GM12801 (cell line): Measurements from ENCODE around the gene TMEM208.

ENCODE experiments used
- TF ChIP-seq, protein P1 (sequence below): IDR thresholded peaks from one replicate; pipeline ENCODE4 v1.5.1; 2011; ENCODE audit warnings: control low read depth; ENCODE audit not compliant: insufficient read length; ENCODE audit errors: extremely low read depth

The TMEM208 gene

DNA sequence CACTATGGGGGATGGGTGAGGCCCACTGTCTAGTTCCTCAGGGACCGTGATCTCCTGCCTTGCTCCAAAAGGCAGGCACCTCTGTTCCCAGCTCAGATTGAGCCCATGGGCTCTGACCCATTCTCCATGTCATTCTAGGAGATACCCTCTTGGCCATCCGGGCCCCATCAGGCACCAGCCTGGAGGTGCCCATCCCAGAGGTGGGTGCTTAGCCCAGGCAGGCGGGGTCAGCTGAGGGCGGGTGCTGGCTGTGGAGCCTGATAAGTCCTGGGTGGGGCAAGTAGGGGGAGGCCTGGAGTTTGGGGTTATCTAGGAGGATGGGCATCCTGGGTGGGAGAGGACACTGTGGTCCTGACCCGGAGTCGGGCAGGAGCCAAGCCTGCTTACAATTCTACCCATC is 32.7 kb upstream of the TMEM208 start:
- TF ChIP-seq, protein P1, sequence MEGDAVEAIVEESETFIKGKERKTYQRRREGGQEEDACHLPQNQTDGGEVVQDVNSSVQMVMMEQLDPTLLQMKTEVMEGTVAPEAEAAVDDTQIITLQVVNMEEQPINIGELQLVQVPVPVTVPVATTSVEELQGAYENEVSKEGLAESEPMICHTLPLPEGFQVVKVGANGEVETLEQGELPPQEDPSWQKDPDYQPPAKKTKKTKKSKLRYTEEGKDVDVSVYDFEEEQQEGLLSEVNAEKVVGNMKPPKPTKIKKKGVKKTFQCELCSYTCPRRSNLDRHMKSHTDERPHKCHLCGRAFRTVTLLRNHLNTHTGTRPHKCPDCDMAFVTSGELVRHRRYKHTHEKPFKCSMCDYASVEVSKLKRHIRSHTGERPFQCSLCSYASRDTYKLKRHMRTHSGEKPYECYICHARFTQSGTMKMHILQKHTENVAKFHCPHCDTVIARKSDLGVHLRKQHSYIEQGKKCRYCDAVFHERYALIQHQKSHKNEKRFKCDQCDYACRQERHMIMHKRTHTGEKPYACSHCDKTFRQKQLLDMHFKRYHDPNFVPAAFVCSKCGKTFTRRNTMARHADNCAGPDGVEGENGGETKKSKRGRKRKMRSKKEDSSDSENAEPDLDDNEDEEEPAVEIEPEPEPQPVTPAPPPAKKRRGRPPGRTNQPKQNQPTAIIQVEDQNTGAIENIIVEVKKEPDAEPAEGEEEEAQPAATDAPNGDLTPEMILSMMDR, result no peak

- TF ChIP-seq, protein P1, result no peak
Observed at GRCh38 chr16:67195676-67196075, 31.3 kb upstream of the TMEM208 start.

DNA sequence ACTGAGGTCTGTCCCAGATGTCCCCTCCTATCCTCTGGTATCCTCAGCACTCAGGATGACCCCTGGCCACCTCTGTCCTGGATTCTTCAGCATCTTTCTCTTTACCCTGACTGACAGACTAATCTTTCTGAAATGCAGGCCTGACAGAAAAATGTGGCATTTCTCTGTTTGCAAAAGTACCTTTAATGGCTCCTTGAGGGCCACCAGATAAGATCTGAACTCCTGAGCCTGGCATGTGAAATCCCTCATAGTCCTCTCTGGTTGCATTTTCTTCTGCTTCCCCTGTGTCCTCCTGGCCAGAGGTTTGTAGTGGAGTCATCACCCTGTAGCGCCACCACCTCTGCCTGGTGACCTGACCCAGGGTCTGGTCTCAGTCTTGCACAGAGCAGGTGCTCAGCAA is 30.0 kb upstream of the TMEM208 start:
- TF ChIP-seq, protein P1, result no peak

GRCh38 chr16:67197704-67198103 is 29.2 kb upstream of the TMEM208 start:
- TF ChIP-seq, protein P1, result no peak

GRCh38 chr16:67198238-67198734 is 28.6 kb upstream of the TMEM208 start:
- TF ChIP-seq, protein P1, result no peak

- TF ChIP-seq, protein P1, result no peak
Observed at GRCh38 chr16:67199011-67199807, 27.7 kb upstream of the TMEM208 start, which contains the start of gene ELMO3. ELMO3 (plus strand) TSS chr16:67199131; CDS start chr16:67199327, 196 bp downstream.

DNA sequence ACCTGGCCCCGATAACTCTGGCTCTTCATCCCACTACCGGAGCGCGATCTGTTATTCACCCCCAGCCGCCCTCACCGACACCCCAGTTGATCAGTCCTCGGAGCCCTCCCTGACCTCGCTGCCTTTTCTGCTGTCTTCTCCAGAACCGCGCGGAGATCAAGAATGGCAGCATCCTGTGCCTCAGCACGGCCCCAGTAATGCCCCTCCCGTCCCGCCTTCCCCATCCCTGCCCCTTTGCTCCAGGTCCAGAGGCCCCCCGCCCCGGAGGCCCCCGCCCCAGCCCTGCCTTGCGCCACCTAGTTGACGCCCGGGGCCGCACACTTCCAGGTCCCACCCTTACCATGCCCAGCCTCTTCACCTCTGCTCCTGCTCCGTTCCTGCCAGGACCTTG is 27.1 kb upstream of the TMEM208 start:
- TF ChIP-seq, protein P1, result no peak
